Measurements from ENCODE around the gene TBC1D22A. TPM values are rescaled to one million over a fixed set of nuclear protein-coding genes. Genes with fewer than 3 reads are reported as not detected.

The TBC1D22A gene
- total RNA-seq, 1 donor from 2014 or later: 9.4 TPM

- no peak for DNase-seq (ENCODE audit: low spot score)
Measured at GRCh38 chr22:47030143-47030661, 267.8 kb downstream of the TBC1D22A start.

DNA sequence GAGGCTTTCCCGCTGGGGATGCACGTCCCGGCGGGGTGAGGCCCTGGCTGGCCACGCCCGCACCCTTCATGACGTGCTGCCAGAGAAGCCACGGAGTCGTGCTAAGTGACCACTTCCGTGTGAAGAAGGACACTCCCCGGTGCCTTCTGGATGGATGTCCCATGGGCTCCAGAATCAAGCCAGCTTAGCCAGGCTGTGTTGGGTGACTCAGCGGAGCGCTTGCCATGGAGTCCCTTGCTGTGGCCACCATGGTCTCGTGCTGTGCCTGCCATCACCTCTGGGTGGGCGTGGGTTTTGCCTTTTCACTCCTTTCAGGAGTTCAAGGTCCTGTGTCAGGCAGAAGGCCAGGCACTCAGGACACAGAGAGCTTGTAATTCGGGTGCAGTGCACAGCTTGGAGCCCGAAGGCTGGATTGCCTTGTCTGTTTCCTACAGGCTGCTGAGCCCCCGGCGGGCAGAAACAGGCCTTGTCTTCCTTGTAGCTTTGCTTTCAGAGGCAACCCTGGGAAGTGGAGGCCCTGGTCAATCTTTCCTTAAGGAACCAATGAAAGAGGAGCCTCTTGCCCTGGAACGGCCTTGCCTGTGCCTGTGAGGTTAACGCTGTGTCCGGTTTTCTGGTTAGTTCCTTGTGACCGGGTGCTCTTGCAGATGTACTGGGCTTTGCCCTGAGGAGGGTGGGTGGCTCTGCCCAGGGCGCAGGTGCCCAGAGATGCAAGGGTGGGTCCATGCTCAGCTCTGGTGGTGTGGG, 268.6 kb downstream of the TBC1D22A start:
- no peak for DNase-seq (ENCODE audit: low spot score)

GRCh38 chr22:47031628-47031915, 269.1 kb downstream of the TBC1D22A start:
- DNase-seq (ENCODE audit: low spot score): no peak

DNA sequence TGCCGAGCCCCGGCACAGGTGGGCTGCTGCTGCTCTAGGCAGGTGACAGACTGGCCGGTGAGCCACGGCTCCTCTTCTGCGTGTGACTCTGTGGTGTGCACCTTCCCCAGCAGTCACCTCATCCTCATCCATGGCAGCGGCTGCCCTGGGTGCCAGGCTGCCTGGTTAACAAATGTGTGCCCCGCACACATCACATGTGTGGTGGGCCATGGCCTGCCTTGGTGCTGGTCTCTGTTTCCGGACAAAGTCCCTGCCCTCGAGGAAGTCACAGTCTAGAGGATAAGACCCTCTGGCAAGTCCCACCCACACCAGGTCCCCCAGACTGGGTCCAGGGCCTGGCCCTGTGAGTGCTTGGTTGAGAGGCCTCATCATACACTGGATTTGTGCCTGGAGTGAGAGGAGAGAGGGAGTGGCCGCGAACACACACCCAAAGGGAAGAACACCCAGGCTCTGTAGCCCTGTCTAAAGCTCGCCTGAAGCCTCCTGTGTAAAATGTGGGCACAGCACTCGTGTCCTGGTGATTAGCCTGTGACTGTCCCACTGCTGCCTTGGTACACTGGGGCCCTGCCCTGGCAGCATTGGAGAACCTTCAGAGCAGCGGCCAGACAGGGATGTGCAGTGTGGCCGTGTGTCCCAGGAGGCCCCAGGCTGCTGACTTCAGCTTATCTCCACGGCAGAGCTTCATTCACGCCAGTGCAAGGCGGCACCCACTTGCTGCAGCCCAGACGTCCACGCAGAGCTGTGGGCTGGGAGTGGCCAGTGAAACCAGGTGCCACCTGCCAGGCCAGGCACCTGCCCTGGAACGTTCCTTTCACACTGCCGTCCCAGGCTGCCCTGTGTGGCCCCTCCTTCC, 269.9 kb downstream of the TBC1D22A start:
- peak; percentile 9 for DNase-seq (ENCODE audit: low spot score)

GRCh38 chr22:47032956-47033647, 270.7 kb downstream of the TBC1D22A start:
- DNase-seq (ENCODE audit: low spot score): no peak

DNA sequence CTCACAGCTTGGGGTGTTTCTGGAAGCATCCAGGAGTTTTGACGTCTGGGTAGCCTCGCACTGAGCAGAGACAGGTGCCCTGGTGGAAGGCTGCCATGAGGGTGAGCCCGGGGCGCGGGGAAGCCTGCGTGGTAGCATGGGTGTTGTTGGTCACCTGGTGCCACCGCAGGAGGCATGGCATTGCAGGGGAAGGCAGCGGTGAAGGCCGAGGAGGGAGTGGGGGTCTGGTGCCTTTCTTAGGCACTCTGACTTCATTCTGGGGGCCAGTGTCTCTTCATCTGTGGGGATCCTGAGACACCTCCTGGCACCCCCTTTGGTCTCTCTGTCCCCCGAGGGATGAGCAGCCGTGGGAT, 271.2 kb downstream of the TBC1D22A start:
- no peak for DNase-seq (ENCODE audit: low spot score)

GRCh38 chr22:47034076-47034808, 271.8 kb downstream of the TBC1D22A start:
- DNase-seq (ENCODE audit: low spot score): no peak

GRCh38 chr22:47034905-47035419, 272.5 kb downstream of the TBC1D22A start:
- DNase-seq (ENCODE audit: low spot score): no peak

GRCh38 chr22:47035425-47035881, 273.0 kb downstream of the TBC1D22A start:
- peak; percentile 32 for DNase-seq (ENCODE audit: low spot score)

- no peak for DNase-seq (ENCODE audit: low spot score)
Measured at GRCh38 chr22:47036352-47036751, 273.9 kb downstream of the TBC1D22A start.

- no peak for DNase-seq (ENCODE audit: low spot score)
Measured at GRCh38 chr22:47036936-47037485, 274.6 kb downstream of the TBC1D22A start.

- DNase-seq (ENCODE audit: low spot score): peak; percentile 28
Measured at GRCh38 chr22:47038206-47038835, 275.9 kb downstream of the TBC1D22A start.

GRCh38 chr22:47039356-47039755, 276.9 kb downstream of the TBC1D22A start:
- DNase-seq (ENCODE audit: low spot score): no peak

GRCh38 chr22:47040486-47041270, 278.2 kb downstream of the TBC1D22A start:
- DNase-seq (ENCODE audit: low spot score): no peak

GRCh38 chr22:47041271-47042115, 279.0 kb downstream of the TBC1D22A start:
- DNase-seq (ENCODE audit: low spot score): no peak

DNA sequence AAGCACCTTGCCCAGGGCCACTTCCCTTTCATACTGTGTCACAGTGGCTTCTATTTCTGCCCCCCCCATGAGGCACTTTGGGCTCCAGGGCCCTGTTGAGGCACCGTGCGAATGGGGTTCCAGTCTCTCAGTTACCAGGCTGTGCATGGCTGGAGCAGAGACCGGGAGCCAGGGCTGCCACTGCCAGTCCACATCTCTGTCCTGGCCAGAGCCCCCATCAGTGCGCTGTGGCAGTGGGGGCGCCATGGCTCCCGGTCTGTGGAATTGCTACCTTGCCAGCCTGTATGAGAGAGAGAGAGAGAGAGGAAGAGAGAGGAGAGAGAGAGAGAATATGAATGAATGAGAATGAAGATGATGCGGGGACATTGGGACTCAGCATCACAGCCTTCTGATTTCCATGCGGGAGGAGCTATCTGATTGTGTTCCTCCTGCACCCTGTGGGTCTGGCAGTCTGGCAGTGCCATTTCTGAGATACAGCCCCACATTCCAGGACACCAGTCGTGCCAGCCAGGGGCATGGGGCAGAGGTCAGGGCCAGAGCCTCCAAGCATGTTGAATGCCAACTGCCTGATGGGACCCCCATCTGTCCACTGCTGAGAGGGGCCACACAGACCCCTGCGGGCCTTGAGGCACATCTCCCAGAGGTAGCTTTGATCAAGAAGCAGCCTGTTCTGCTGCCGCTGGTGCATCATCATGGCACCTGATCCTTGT, 279.8 kb downstream of the TBC1D22A start:
- DNase-seq (ENCODE audit: low spot score): no peak

GRCh38 chr22:47042861-47043496, 280.5 kb downstream of the TBC1D22A start:
- no peak for DNase-seq (ENCODE audit: low spot score)
